HT-29 (cell line): Measurements from ENCODE around the gene SUPT4H1. TPM values are rescaled to one million over a fixed set of nuclear protein-coding genes. Genes with fewer than 3 reads are reported as not detected.

Experiments used
- DNase-seq: peaks from one replicate; pipeline ENCODE4 v3.0.0-alpha.2; 2015; ENCODE audit warnings: low spot score
- total RNA-seq: library from RNA; depleted of rRNA; stranded (reverse); fragments of >200 nt; shearing (Covaris generic); gene quantifications from 2 replicates; pipeline ENCODE4 v1.2.3, GENCODE V29; 2014

The SUPT4H1 gene
- total RNA-seq, 1 experiment from 2014 or later, result 60.0 TPM

- no peak for DNase-seq
These were observed 32.5 kb downstream of the SUPT4H1 start for GRCh38 chr17:58319173-58320162.

GRCh38 chr17:58318627-58319172 lies 33.3 kb downstream of the SUPT4H1 start:
- no peak for DNase-seq

GRCh38 chr17:58318065-58318481 lies 33.9 kb downstream of the SUPT4H1 start:
- no peak for DNase-seq

GRCh38 chr17:58317421-58318064 lies 34.5 kb downstream of the SUPT4H1 start:
- DNase-seq, result peak; percentile 91

GRCh38 chr17:58316260-58316960 lies 35.6 kb downstream of the SUPT4H1 start:
- DNase-seq, result no peak

- DNase-seq, result no peak
These were observed 36.3 kb downstream of the SUPT4H1 start for GRCh38 chr17:58315750-58316149.

- DNase-seq, result no peak
These were observed 36.7 kb downstream of the SUPT4H1 start for GRCh38 chr17:58315281-58315711.

- no peak for DNase-seq
These were observed 37.3 kb downstream of the SUPT4H1 start for GRCh38 chr17:58314706-58315015.

- DNase-seq, result no peak
These were observed 37.9 kb downstream of the SUPT4H1 start for GRCh38 chr17:58313815-58314705.

- no peak for DNase-seq
These were observed 39.2 kb downstream of the SUPT4H1 start for GRCh38 chr17:58312829-58313228.

- no peak for DNase-seq
These were observed 39.9 kb downstream of the SUPT4H1 start for GRCh38 chr17:58312021-58312630.

GRCh38 chr17:58311429-58311894 lies 40.5 kb downstream of the SUPT4H1 start:
- DNase-seq, result no peak

GRCh38 chr17:58310511-58311428 lies 41.2 kb downstream of the SUPT4H1 start:
- DNase-seq, result no peak

- no peak for DNase-seq
These were observed 42.1 kb downstream of the SUPT4H1 start for GRCh38 chr17:58309918-58310259.

- no peak for DNase-seq
These were observed 42.8 kb downstream of the SUPT4H1 start for GRCh38 chr17:58308985-58309917.

- no peak for DNase-seq
These were observed 43.6 kb downstream of the SUPT4H1 start for GRCh38 chr17:58308173-58308984.

GRCh38 chr17:58307468-58308172 lies 44.4 kb downstream of the SUPT4H1 start:
- DNase-seq, result no peak
